HCT116 (cell line): ENCODE measurements around the gene EGFL6. TPM values are rescaled to one million over a fixed set of nuclear protein-coding genes. Genes with fewer than 3 reads are reported as not detected.
A peak's percentile ranks its signal among the peaks of the same experiment; 100 is the strongest.
"Not testable (repeated sequence)": the region's sequence is repeated elsewhere in the genome, so short reads cannot be mapped to it uniquely, and the experiment has no call there.

Source experiments
- ATAC-seq: fragments of 200-7000 bp; cut with Tn5 transposase; 2 replicates; pipeline ENCODE4 v1.9.1; 2020; ENCODE audit warnings: mild to moderate bottlenecking, moderate library complexity
- BruUV-seq: library from RNA; stranded (reverse); fragments of 400-500 nt; replicated peaks from 2 replicates; lab custom pipeline; 2021; lab: Mats Ljungman, UMichigan
- CTCF ChIA-PET: fragments of 300-600 bp; sonication (Branson Sonifier 250); formaldehyde crosslinking; loops from one replicate; lab custom pipeline; 2021; ENCODE audit warnings: antibody characterized with exemption; lab: Charles Lee
- POLR2A ChIA-PET: fragments of 300-600, 350-600 bp; sonication (Branson Sonifier 250); formaldehyde crosslinking; loops from one replicate; lab custom pipeline; 2021; ENCODE audit warnings: antibody characterized with exemption; lab: Charles Lee
- RAD21 ChIA-PET, 2 experiments: fragments of 300-600 bp; sonication (Branson Sonifier 250); formaldehyde crosslinking; loops; one replicate each; lab custom pipeline; 2023; ENCODE audit warnings: low total read pairs in 2 of 2; ENCODE audit not compliant: uncharacterized antibody in 2 of 2, unreplicated experiment in 2 of 2, low non-redundant PET in 1 of 2; lab: Charles Lee
- DNase-seq: peaks from one replicate; pipeline ENCODE4 v3.0.0-alpha.2; 2010; ENCODE audit warnings: low read depth, low spot score
- H2AFZ ChIP-seq: fragments of 200-600 bp; shearing (Covaris generic), sonication (generic); 2 replicates; pipeline ENCODE4 v1.6.1; 2017; ENCODE audit warnings: low read depth, mixed run types, mixed read lengths, antibody characterized with exemption, low read length; ENCODE audit not compliant: poor library complexity, severe bottlenecking
- H3K27ac ChIP-seq: 2 replicates; pipeline ENCODE4 v1.5.1; 2012; ENCODE audit warnings: low read depth, low read length
- H3K27me3 ChIP-seq: fragments of 200-600 bp; sonication (generic); 2 replicates; pipeline ENCODE4 v1.6.1; 2016; ENCODE audit warnings: mixed run types, low read length, mixed read lengths; ENCODE audit not compliant: insufficient read depth
- H3K36me3 ChIP-seq, 2 experiments: fragments of 200-500 bp in 1 of 2; fragments of 200-600 bp in 1 of 2; sonication (Bioruptor generic) in 1 of 2; sonication (generic) in 1 of 2; 2 replicates each; pipeline versions ENCODE4 v1.5.1 to v1.6.1; 2014 to 2016; ENCODE audit warnings: low read length in 2 of 2, inconsistent platforms in 1 of 2, mixed read lengths in 1 of 2, mixed run types in 1 of 2; ENCODE audit not compliant: insufficient read depth in 2 of 2, control insufficient read depth in 1 of 2
- H3K4me1 ChIP-seq, 2 experiments: fragments of 200-600 bp in 1 of 2; sonication (generic) in 1 of 2; 2 replicates each; pipeline versions ENCODE4 v1.5.1 to v1.6.1; 2012 to 2017; ENCODE audit warnings: low read length in 2 of 2, inconsistent platforms in 1 of 2, mild to moderate bottlenecking in 1 of 2, mixed read lengths in 1 of 2, mixed run types in 1 of 2, moderate library complexity in 1 of 2; ENCODE audit not compliant: insufficient read depth in 2 of 2, control insufficient read depth in 1 of 2
- H3K4me2 ChIP-seq: fragments of 200-600 bp; sonication (generic); 2 replicates; pipeline ENCODE4 v1.6.1; 2017; ENCODE audit warnings: mixed run types, low read length, mixed read lengths
- H3K4me3 ChIP-seq, 2 experiments: fragments of 200-600 bp in 1 of 2; sonication (generic) in 1 of 2; replicated peaks in 1 of 2; 2 replicates each; pipeline ENCODE4 v1.5.1; 2011 to 2016; ENCODE audit warnings: low read length in 2 of 2, control low read depth in 1 of 2, low read depth in 1 of 2, mild to moderate bottlenecking in 1 of 2, mixed read lengths in 1 of 2, mixed run types in 1 of 2
- H3K79me2 ChIP-seq: fragments of 200-600 bp; sonication (generic); 2 replicates; pipeline ENCODE4 v1.6.1; 2017; ENCODE audit warnings: mild to moderate bottlenecking, mixed run types, low read length, moderate library complexity, mixed read lengths; ENCODE audit not compliant: insufficient read depth
- H3K9ac ChIP-seq: fragments of 200-600 bp; sonication (generic); 2 replicates; pipeline ENCODE4 v1.6.1; 2016; ENCODE audit warnings: low read length, mixed read lengths
- H3K9me2 ChIP-seq: fragments of 200-600 bp; sonication (generic), shearing (Covaris generic); 2 replicates; pipeline ENCODE4 v1.6.1; 2017; ENCODE audit warnings: mixed run types, mild to moderate bottlenecking, moderate library complexity; ENCODE audit not compliant: insufficient read depth
- H3K9me3 ChIP-seq, 2 experiments: fragments of 200-500 bp in 1 of 2; fragments of 200-600 bp in 1 of 2; sonication (Bioruptor generic) in 1 of 2; sonication (generic) in 1 of 2; 2 replicates each; pipeline ENCODE4 v1.6.1; 2014 to 2017; ENCODE audit warnings: low read length in 2 of 2, mixed read lengths in 2 of 2, inconsistent platforms in 1 of 2, low read depth in 1 of 2, mild to moderate bottlenecking in 1 of 2, mixed run types in 1 of 2, moderate library complexity in 1 of 2; ENCODE audit not compliant: control insufficient read depth in 1 of 2, insufficient read depth in 1 of 2
- H4K20me1 ChIP-seq: fragments of 200-600 bp; sonication (generic), shearing (Covaris generic); 2 replicates; pipeline ENCODE4 v1.6.1; 2017; ENCODE audit warnings: mixed run types, mild to moderate bottlenecking, moderate library complexity; ENCODE audit not compliant: insufficient read depth
- ATF3 ChIP-seq: IDR thresholded peaks from 2 replicates; pipeline ENCODE4 v1.6.1; 2012
- CEBPB ChIP-seq: IDR thresholded peaks from 2 replicates; pipeline ENCODE4 v1.6.1; 2012; ENCODE audit warnings: low read depth
- CTCF ChIP-seq, 3 experiments: fragments of 200-600 bp in 1 of 3; sonication (generic) in 1 of 3; IDR thresholded peaks in 2 of 3; conservative IDR thresholded peaks in 1 of 3; 2 replicates each; pipeline ENCODE4 v1.5.1; 2012 to 2017; ENCODE audit warnings: low read depth in 2 of 3, low read length in 2 of 3, antibody characterized with exemption in 1 of 3, borderline replicate concordance in 1 of 3, control low read depth in 1 of 3, mild to moderate bottlenecking in 1 of 3, mixed read lengths in 1 of 3, mixed run types in 1 of 3, moderate library complexity in 1 of 3; ENCODE audit not compliant: insufficient read depth in 1 of 3
- EGR1 ChIP-seq: IDR thresholded peaks from 2 replicates; pipeline ENCODE4 v1.6.1; 2012; ENCODE audit warnings: low read depth
- ELF1 ChIP-seq: IDR thresholded peaks from 2 replicates; pipeline ENCODE4 v1.6.1; 2012; ENCODE audit warnings: low read depth, borderline replicate concordance
- EZH2 ChIP-seq: fragments of 200-600 bp; sonication (generic); IDR thresholded peaks from 2 replicates; pipeline ENCODE4 v1.6.1; 2017; ENCODE audit warnings: antibody characterized with exemption, mixed run types
- EZH2phosphoT487 ChIP-seq: fragments of 200-600 bp; IDR thresholded peaks from 2 replicates; pipeline ENCODE4 v1.6.1; 2018; ENCODE audit warnings: antibody characterized with exemption, borderline replicate concordance
- FOSL1 ChIP-seq: IDR thresholded peaks from 2 replicates; pipeline ENCODE4 v1.6.1; 2012; ENCODE audit warnings: low read depth
- JUND ChIP-seq: IDR thresholded peaks from 2 replicates; pipeline ENCODE4 v1.6.1; 2012
- POLR2A ChIP-seq: IDR thresholded peaks from 2 replicates; pipeline ENCODE4 v1.7.0; 2011; ENCODE audit warnings: borderline replicate concordance; ENCODE audit not compliant: insufficient read depth, insufficient read length; ENCODE audit errors: extremely low read depth
- POLR2AphosphoS5 ChIP-seq: IDR thresholded peaks from 2 replicates; pipeline ENCODE4 v1.6.1; 2011; ENCODE audit warnings: mild to moderate bottlenecking, low read depth, low read length, moderate library complexity
- SP1 ChIP-seq: IDR thresholded peaks from 2 replicates; pipeline ENCODE4 v1.6.1; 2012; ENCODE audit warnings: low read depth
- YY1 ChIP-seq: IDR thresholded peaks from 2 replicates; pipeline ENCODE4 v1.6.1; 2011; ENCODE audit warnings: low read length, low read depth, moderate library complexity, mild to moderate bottlenecking; ENCODE audit not compliant: insufficient replicate concordance; ENCODE audit errors: extremely low read depth
- ZFX ChIP-seq: fragments of 450-650 bp; IDR thresholded peaks from 2 replicates; pipeline ENCODE4 v1.6.1; 2017
- intact Hi-C: fragments of 100-400 bp; cut with micrococcal nuclease; formaldehyde crosslinking; loops from 2 replicates; pipeline ENCODE4 v1.10.0; 2022
- total RNA-seq: library from RNA; stranded (reverse); gene quantifications from one replicate; pipeline ENCODE4 v1.2.1, GENCODE V29; 2021; ENCODE audit not compliant: unreplicated experiment

Gene EGFL6
- total RNA-seq, 1 experiment from 2014 or later = not detected

- TF ChIP-seq ATF3 (no peak), POLR2A (no peak)
These were observed 78.4 kb downstream of the EGFL6 start (continued) for GRCh38 chrX:13647709-13648212.

GRCh38 chrX:13648336-13648735 lies 78.9 kb downstream of the EGFL6 start:
- POLR2A ChIA-PET = not testable (repeated sequence)

GRCh38 chrX:13649838-13650237 lies 80.4 kb downstream of the EGFL6 start:
- RAD21 ChIA-PET = no interaction called here
- no peaks in the 10 kb centered on the region for H3K9me3 ChIP-seq
- H3K4me1 ChIP-seq = peaks cover 14 to 31% of the 10 kb centered on the region in 2 experiments
- H3K27ac ChIP-seq = no peak overlapping the region
- intact Hi-C loops = loop anchor here (10.0 kb wide), 1 partner anchor 705 kb away; no protein-coding TSS in a partner anchor
- no peaks in the 10 kb centered on the region for H3K36me3 ChIP-seq
- no peak overlapping the region for H3K4me3 ChIP-seq
- no peaks in the 10 kb centered on the region for H4K20me1 ChIP-seq
- CTCF ChIA-PET = no interaction called here
- H3K9ac ChIP-seq = no peak overlapping the region
- H3K9me2 ChIP-seq = no peaks in the 10 kb centered on the region
- H2AFZ ChIP-seq = no peak overlapping the region
- H3K27me3 ChIP-seq = no peaks in the 10 kb centered on the region
- no peaks in the 10 kb centered on the region for H3K79me2 ChIP-seq
- no TSS peak for BruUV-seq
- no peak for DNase-seq
- H3K4me2 ChIP-seq = no peak overlapping the region
- no peak for ATAC-seq
- POLR2A ChIA-PET = no interaction called here
- TF ChIP-seq POLR2AphosphoS5 = no peak
- no peak for TF ChIP-seq ELF1
- no peak for TF ChIP-seq ZFX
- TF ChIP-seq EZH2 = no peak
- no peak for TF ChIP-seq YY1
- TF ChIP-seq SP1 = no peak
- TF ChIP-seq JUND = no peak
- TF ChIP-seq FOSL1 = no peak
- TF ChIP-seq ATF3 = no peak
- no peak for TF ChIP-seq EGR1
- no peak for TF ChIP-seq CTCF (IDR thresholded peaks at IDR 0.05 in 2 of 3, conservative IDR thresholded peaks at IDR 0.05 in 1 of 3; ENCODE audit: borderline replicate concordance in 1 of 3, insufficient read depth in 1 of 3, low read depth in 2 of 3, low read length in 2 of 3)
- TF ChIP-seq CEBPB = no peak
- TF ChIP-seq EZH2phosphoT487 = no peak

More at GRCh38 chrX:13648336-13648735, 78.9 kb downstream of the EGFL6 start:
- Histone ChIP-seq H3K4me2 (peak overlapping the region; percentile 51; the same call in 1 of the 2 replicates), H3K4me1 (peaks cover 7 to 20% of the 10 kb centered on the region in 2 experiments; a peak in 3 of 4 replicates)
- BruUV-seq, H3K9me2 ChIP-seq, ATAC-seq, H3K4me3 ChIP-seq, H3K36me3 ChIP-seq, H3K27me3 ChIP-seq, H3K9me3 ChIP-seq, H3K27ac ChIP-seq, DNase-seq, H2AFZ ChIP-seq, RAD21 ChIA-PET, CTCF ChIA-PET, H4K20me1 ChIP-seq, H3K79me2 ChIP-seq, H3K9ac ChIP-seq: not testable (repeated sequence)
- intact Hi-C loops = loop anchor here (10.0 kb wide), 1 partner anchor 704 kb away; no protein-coding TSS in a partner anchor
